ENCODE results near the gene HNRNPAB.

DNA sequence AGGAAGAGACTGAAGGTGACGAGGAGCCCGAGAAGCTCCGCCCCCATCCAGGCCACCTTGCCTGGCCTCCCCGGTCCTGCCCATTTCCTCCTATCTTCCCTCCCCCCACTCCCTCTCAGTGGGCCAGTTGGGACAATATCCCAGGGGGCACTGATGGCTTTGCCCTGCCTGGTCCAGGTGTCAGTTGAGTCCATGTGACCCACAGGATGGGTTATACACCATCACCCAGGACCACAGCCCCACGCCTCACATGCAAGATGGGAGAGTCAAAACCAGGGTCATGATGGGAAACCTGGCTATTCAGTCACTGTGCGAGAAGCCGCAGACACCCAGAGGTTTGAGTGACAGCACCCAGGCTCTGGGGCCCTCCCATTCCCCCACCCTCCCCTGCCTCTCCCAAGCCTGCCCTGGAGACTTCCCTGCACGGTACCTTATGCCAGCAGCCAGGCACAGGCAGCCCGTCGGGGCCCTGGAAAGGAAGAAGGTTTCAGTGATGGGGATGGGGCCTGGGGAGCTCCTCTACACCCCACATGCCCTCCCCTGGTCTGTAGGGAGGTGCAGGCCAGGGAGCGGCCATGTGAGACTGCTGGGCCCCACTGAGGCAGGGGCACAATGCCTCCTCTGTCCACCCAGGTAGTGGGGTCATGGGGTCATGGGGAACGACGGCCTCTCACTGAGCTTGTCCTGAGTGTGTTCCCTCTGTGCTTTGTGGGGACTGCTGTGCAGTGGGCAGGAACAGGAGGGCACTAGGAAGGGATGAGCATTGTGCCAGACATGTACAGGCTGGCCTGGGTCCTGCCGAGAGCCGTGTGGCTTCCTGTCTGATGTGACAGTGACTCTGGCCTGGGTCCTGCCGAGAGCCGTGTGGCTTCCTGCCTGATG, 34.6 kb downstream of the HNRNPAB start:
- TF ChIP-seq, protein P1, sequence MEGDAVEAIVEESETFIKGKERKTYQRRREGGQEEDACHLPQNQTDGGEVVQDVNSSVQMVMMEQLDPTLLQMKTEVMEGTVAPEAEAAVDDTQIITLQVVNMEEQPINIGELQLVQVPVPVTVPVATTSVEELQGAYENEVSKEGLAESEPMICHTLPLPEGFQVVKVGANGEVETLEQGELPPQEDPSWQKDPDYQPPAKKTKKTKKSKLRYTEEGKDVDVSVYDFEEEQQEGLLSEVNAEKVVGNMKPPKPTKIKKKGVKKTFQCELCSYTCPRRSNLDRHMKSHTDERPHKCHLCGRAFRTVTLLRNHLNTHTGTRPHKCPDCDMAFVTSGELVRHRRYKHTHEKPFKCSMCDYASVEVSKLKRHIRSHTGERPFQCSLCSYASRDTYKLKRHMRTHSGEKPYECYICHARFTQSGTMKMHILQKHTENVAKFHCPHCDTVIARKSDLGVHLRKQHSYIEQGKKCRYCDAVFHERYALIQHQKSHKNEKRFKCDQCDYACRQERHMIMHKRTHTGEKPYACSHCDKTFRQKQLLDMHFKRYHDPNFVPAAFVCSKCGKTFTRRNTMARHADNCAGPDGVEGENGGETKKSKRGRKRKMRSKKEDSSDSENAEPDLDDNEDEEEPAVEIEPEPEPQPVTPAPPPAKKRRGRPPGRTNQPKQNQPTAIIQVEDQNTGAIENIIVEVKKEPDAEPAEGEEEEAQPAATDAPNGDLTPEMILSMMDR (IDR thresholded peaks at IDR 0.05) = no peak
- TF ChIP-seq POLR2A (IDR thresholded peaks at IDR 0.05) = no peak
